Measurements from ENCODE around the gene HES3. TPM values are rescaled to one million over a fixed set of nuclear protein-coding genes. Genes with fewer than 3 reads are reported as not detected.

HES3 gene
- total and polyA plus RNA-seq, 10 of the 15 experiments (the other 5 are each of a cell fraction or from before 2014, with no cell fraction given): not detected

DNA sequence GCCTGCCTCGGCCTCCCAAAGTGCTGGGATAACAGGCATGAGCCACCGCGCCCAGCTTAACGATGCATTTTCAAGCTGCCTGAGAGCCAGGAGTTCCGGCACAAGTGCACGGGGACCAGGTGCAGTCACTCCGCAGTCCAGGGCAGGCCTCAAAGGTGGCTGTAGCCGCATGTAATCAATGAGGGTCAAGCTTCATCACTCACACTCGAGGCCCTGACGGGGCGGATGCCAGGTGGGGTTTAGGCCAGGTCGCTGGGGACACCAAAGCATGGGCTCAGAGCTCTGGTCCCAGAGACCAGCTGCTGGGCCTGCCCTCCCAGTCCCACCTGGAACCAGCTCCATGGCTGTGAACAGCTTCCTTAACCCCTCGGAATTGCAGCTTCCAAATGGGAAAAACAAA, 43.0 kb downstream of the HES3 start:
- H3K4me1 ChIP-seq (ENCODE audit: control insufficient read depth, insufficient read depth, low read length): peaks cover 20% of the 10 kb centered on the region
- H3K27me3 ChIP-seq (replicated peaks in 1 of 2; ENCODE audit: control insufficient read depth in 2 of 2, insufficient read depth in 2 of 2, low read length in 1 of 2): no peaks in the 10 kb centered on the region
- no peaks in the 10 kb centered on the region for H4K20me1 ChIP-seq (ENCODE audit: control insufficient read depth, insufficient read depth)
- no TSS peak for BruUV-seq (replicated peaks)
- in situ Hi-C loops (cut with MboI): no loop called here
- intact Hi-C loops (cut with micrococcal nuclease; ENCODE audit: unreplicated experiment): no loop called here
- ATAC-seq: no peak
- SMC1A ChIA-PET (ENCODE audit: uncharacterized antibody, unreplicated experiment): interaction anchor here (0.6 kb wide), 1 partner anchor 49 kb away, joined by 3 read pairs; no protein-coding TSS in a partner anchor
- H3K4me2 ChIP-seq (ENCODE audit: control insufficient read depth, insufficient read depth): no peak overlapping the region
- H3K9ac ChIP-seq (ENCODE audit: control insufficient read depth, insufficient read depth, low read length): no peak overlapping the region
- no peak overlapping the region for H2AFZ ChIP-seq (ENCODE audit: control insufficient read depth, low read depth, low read length)
- no peaks in the 10 kb centered on the region for H3K9me3 ChIP-seq (replicated peaks; ENCODE audit: control insufficient read depth, insufficient read depth, low read length)
- no peak for DNase-seq (ENCODE audit: low read depth, low spot score)
- TF ChIP-seq NBN (IDR thresholded peaks at IDR 0.05): no peak
- TF ChIP-seq, protein P1, sequence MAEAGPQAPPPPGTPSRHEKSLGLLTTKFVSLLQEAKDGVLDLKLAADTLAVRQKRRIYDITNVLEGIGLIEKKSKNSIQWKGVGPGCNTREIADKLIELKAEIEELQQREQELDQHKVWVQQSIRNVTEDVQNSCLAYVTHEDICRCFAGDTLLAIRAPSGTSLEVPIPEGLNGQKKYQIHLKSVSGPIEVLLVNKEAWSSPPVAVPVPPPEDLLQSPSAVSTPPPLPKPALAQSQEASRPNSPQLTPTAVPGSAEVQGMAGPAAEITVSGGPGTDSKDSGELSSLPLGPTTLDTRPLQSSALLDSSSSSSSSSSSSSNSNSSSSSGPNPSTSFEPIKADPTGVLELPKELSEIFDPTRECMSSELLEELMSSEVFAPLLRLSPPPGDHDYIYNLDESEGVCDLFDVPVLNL (IDR thresholded peaks at IDR 0.05; ENCODE audit: low read depth, low read length): no peak
- TF ChIP-seq MYC (IDR thresholded peaks at IDR 0.05; ENCODE audit: insufficient read depth, insufficient read length, insufficient replicate concordance, low read length, severe bottlenecking): no peak
- TF ChIP-seq PAX8 (IDR thresholded peaks at IDR 0.05): no peak
- TF ChIP-seq ZSCAN29 (IDR thresholded peaks at IDR 0.05): no peak
- TF ChIP-seq ZNF274 (IDR thresholded peaks at IDR 0.05; ENCODE audit: insufficient read depth, insufficient read length): no peak
- no peak for TF ChIP-seq ZBTB11 (CRISPR knock-in tag; IDR thresholded peaks at IDR 0.05)
- no peak for TF ChIP-seq EGR1 (IDR thresholded peaks at IDR 0.05; ENCODE audit: borderline replicate concordance in 1 of 2, low read depth in 2 of 2, low read length in 2 of 2)
- no peak for TF ChIP-seq NFXL1 (IDR thresholded peaks at IDR 0.05; ENCODE audit: borderline replicate concordance)
- TF ChIP-seq KAT2A (conservative IDR thresholded peaks at IDR 0.05; ENCODE audit: control insufficient read depth, low read depth, low read length): no peak
- TF ChIP-seq PML (IDR thresholded peaks at IDR 0.05; ENCODE audit: low read length): no peak
- no peak overlapping the region for H3K4me3 ChIP-seq
- H3K79me2 ChIP-seq (ENCODE audit: control insufficient read depth, insufficient read depth, low read length): no peaks in the 10 kb centered on the region
- peaks cover 0 to 12% of the 10 kb centered on the region in 2 experiments; a peak in 2 of 4 replicates for H3K36me3 ChIP-seq (ENCODE audit: control insufficient read depth in 2 of 2, insufficient read depth in 2 of 2, low read length in 1 of 2)
- RAD21 ChIA-PET (ENCODE audit: unreplicated experiment): no interaction called here
- H3K27ac ChIP-seq (ENCODE audit: control insufficient read depth, insufficient read depth): no peak overlapping the region
- CTCF ChIA-PET: interaction anchor here (1.4 kb wide), 1 partner anchor 40 kb away, joined by 4 read pairs; no protein-coding TSS in a partner anchor
- WGBS (ENCODE audit: insufficient coverage, insufficient replicate concordance, low lambda C conversion rate, missing lambda C conversion rate): 88% methylated on average over 13 of the region's 13 CpGs
- POLR2A ChIA-PET: no interaction called here
- FAIRE-seq: no peak

All from GM12878 (cell line).